Fibroblast of skin of right biceps (primary cell): ENCODE measurements around the gene RBM28.

Experiments
- DNase-seq: peaks from one replicate; pipeline ENCODE4 v3.0.0-alpha.2; 2013

The RBM28 gene

GRCh38 chr7:128279124-128279713 lies 64.5 kb downstream of the RBM28 start:
- DNase-seq, result no peak

DNA sequence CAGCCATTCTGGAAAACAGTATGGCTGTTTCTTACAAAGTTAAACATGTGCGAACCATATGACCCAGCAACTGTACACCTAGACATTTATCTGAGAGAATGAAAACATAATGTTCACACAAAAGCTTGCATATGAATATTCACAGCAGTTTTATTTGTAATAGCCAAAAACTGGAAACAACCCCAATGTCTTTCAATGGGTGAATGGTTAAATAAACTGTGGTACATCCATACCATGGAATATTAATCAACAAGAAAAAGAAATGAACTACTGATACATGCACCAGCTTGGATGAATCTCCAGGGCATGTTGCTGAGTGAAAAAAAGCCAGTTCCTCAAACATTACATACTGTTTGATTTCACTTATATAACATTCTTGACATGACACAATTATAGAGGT lies 65.3 kb downstream of the RBM28 start:
- DNase-seq, result no peak

DNA sequence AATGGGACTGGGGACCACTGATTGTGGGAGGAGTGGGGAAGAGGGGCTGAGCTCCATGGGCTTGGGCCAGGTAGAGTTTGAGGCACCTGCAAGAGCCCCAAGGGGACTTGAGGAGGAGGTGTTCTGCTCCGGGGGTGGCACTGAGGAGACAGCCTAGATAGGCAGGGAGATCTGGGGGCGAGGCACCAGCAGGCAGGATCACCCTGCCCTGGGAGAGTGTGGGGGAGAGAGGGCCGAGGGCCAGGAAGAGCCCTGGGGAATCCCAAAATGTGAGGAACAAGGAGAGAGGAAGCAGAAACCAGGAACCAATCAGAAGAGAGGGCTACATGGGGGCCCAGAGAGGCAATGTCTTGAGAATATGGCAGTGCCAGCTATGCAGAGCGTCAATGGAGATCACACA lies 68.0 kb downstream of the RBM28 start:
- DNase-seq, result no peak

- no peak for DNase-seq
Measured at GRCh38 chr7:128274884-128275603, 68.7 kb downstream of the RBM28 start.

- DNase-seq, result no peak
Measured at GRCh38 chr7:128274246-128274883, 69.3 kb downstream of the RBM28 start.

DNA sequence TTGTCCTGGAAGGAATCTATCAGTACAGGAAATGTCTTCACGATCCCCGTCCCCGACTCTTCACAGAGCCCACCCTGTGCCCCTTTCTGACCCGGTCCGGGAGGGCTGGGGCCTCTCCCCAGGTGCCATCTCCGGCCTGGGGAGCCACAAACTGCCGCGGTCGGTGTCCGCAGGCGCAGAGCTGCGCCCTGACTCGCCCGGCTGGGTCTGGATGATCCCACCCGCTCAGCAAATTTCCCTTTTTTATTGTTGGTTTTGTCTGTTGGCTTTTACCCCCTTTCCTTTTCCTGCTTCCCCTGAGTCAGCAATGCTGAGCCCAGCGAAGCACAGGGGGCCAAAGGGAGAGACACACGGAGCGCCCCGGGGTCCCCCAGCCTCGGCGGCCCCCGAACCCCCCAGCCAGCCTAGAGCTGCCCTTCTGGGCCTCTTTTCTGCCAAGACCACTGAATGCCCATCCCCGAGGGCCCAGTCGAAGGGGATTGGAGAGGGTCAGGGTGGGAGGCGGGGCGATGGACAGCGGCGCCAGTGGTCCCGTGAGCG lies 71.7 kb downstream of the RBM28 start:
- no peak for DNase-seq

GRCh38 chr7:128271471-128271941 lies 72.2 kb downstream of the RBM28 start:
- DNase-seq, result no peak

DNA sequence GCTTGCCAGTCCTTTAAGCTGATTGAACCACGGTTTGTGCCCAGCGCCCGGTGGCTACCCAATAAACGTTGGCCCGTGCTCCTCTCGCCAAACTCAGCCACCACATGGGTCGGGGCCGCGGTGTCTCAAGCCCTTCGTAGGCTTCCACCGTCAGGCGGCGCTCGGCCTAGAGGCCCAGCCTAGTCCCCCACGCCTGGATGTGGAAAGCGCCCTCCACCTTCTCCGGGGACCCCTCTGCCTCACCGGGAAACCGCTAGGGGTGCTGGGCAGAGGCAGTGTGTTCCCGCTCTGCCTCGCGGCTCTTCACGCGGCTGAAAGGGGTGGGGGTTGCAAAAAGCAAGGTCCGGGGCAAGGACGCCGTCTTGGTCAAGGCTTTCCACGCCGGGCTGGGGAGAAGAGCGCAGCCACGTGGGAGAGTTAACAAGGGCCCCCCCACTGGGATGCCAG lies 72.9 kb downstream of the RBM28 start:
- DNase-seq, result peak; percentile 16

DNA sequence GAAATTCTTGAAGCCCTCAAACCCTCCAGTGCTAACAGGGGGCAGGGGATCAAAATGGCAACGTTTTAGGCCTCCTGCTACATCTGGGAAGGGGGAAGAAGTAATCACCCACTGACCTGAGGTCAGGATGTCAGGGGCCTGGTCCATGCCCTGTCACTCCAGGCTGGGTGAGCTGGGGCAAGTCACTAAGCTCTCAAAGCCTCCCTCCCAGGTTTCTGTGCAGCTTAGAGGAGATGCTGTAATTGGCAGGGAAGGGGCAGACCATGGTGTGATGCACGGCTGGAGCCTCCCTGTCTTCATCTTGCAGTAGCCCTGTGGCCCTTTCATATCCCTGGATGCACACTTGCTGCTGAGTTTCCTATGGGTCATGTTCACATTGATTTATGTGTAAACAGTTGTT lies 75.5 kb downstream of the RBM28 start:
- DNase-seq, result no peak

GRCh38 chr7:128267595-128267924 lies 76.1 kb downstream of the RBM28 start:
- no peak for DNase-seq

- DNase-seq, result peak; percentile 82
Measured at GRCh38 chr7:128266883-128267594, 76.7 kb downstream of the RBM28 start.

GRCh38 chr7:128266529-128266882 lies 77.2 kb downstream of the RBM28 start:
- no peak for DNase-seq

DNA sequence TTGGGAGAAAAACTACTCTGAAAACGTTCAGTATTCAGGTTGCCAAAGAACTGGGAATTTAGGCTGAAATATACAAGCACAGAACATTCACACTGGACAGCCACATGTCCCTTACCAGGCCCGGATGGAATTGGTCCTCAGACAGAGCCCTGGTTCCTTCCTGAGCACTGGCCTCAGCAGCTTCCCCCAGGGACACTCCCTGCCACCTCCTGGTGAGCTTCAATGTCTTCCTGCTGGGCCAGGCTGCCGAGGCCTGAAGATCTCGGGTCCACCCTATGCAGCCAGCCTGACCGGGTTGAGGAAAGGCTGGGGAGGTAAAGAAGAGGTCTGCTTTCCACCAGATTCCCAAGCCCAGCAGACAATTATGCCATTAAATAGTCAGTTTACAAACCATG lies 77.8 kb downstream of the RBM28 start:
- DNase-seq, result no peak

- no peak for DNase-seq
Measured at GRCh38 chr7:128265156-128265905, 78.4 kb downstream of the RBM28 start.

DNA sequence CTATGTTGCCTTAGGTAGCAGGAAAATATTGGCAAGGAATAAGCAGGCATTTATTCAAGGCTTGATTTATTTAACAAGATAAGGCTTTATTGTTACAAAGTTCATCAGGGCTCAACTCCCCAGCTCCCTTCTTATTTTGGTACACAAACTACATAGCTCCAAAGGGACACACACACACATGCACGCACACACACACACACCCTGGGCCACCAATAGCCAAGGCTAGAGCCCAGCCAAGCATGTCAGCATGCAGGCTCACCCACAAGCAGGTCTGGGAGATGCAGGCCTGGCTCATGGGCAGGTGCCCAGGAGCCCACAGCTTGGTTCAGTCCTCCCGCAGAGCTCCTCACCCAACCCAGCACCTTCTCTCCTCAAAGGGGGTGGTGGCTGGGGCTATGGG lies 79.2 kb downstream of the RBM28 start:
- DNase-seq, result no peak

DNA sequence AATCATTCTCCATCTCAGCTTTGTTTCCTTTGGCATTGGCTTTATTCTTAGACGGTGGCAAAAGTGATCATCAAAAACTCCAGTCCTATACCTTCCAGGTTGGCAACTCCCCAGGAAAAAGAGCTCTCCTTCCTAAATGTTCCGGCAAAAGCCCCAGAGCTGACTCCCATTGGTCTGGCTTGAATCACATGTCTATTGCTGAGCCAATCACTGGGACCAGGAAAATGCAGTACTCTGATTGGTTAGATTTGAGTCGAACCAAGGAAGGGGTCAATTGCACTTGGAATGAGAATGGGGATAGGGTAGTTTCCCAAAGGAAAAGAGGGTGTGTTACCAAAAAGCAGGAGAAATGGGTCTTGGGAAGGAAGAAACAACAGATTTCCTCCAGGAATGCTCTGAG lies 80.3 kb downstream of the RBM28 start:
- no peak for DNase-seq

- DNase-seq, result no peak
Measured at GRCh38 chr7:128262273-128263028, 81.3 kb downstream of the RBM28 start.

- DNase-seq, result no peak
Measured at GRCh38 chr7:128260069-128260795, 83.5 kb downstream of the RBM28 start.

GRCh38 chr7:128259131-128260061 lies 84.3 kb downstream of the RBM28 start:
- DNase-seq, result peak; percentile 57

DNA sequence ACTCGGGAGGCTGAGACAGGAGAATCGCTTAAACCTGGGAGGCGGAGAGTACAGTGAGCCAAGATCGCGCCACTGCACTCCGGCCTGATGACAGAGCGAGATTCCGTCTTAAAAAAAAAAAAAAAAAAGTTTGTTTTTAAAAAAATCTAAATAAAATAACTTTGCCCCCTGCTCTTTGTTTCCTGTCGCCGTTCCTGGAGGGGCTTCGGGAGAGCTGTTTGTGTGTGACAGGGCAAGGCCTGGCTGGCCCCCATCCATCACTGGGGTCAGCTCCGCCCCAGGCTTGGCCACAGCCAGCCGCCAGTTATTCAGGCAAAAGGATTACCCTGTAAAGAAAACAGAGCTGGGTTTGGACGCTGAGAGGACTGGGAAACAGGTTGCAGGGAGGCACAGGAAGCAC lies 86.2 kb downstream of the RBM28 start:
- no peak for DNase-seq
